MM.1S (cell line): Measurements from ENCODE around the gene MISP.

Source experiments
- CTCF ChIP-seq: fragments of 300-600 bp; sonication (generic); IDR thresholded peaks from 2 replicates; pipeline ENCODE4 v1.5.1; 2016; ENCODE audit warnings: antibody characterized with exemption, low read length, mixed read lengths
- EZH2 ChIP-seq: fragments of 300-600 bp; sonication (generic); optimal IDR thresholded peaks from 2 replicates; pipeline ENCODE3; 2017; ENCODE audit warnings: low read depth, mild to moderate bottlenecking, antibody characterized with exemption, low read length, mixed read lengths

- TF ChIP-seq CTCF, result no peak
- no peak for TF ChIP-seq EZH2
These were observed 31.1 kb upstream of the MISP start for GRCh38 chr19:719636-720344.
